Measurements from ENCODE around the gene CRIP2. TPM values are rescaled to one million over a fixed set of nuclear protein-coding genes. Genes with fewer than 3 reads are reported as not detected.

Gene CRIP2, protein sequence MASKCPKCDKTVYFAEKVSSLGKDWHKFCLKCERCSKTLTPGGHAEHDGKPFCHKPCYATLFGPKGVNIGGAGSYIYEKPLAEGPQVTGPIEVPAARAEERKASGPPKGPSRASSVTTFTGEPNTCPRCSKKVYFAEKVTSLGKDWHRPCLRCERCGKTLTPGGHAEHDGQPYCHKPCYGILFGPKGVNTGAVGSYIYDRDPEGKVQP
- 256 TPM for polyA plus RNA-seq (ENCODE audit: insufficient read length)

DNA sequence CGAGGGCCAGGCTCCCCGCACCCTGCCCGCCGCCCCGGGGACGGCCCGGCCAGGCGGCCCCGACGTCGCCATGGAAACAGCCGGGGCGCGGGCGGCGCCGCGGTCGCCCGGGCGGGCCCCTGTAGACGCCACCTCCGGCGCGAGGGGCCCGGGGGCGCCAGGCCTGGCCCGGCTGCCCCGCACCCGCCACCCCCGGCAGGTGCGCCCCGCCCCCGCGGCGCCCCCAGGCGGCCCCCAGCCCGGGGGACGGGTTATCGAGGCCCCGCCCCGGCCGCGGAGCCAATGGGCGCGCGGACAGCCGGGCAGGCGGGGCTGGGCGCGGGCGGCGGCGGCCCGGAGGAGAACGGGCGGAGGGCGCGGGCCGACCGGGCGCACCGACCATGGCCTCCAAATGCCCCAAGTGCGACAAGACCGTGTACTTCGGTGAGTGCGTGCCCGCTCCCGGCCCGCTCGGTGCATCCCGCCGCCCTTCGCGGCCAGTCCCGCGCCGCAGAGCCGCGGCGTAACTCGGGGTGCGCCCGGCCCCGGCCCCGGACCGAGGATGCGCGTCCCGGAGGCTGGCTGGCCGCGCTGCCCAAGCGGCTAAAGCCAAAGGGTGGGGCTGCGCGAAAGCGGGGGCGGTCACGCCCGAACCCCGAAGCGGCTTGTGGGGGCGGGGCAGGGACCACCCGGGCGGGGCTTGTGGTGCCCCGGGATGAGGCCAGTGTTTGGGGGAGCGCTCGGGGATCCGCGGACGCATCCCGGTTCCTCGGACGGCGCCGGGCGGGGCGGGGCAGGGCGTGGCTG, at the start of gene CRIP2:
Gene CRIP2 (plus strand): TSS at position 339 of the 786 bp plus-strand sequence. CDS start 42 bp downstream, at position 381.
- DNase-seq = no peak

DNA sequence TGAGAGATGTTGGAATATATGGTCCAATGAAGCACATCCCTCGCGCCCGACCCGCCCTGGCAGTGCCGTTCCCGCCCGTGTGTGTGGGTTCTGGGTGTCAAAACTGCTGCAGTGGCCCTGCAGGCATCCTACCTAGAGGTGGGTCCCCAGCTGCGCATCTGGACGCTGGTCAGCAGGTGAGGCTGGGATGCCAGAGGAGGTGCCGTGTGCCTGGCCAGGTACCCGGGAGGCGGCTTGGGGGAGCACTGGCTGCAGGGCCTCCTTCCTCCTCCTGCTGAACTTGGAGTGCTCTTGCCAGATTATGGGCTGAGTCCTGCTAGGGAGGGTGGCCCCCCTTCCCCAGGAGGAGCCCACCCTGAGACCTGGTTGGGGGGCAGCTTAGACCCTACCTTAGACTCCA, 49.8 kb upstream of the CRIP2 start:
- no peak for DNase-seq

DNA sequence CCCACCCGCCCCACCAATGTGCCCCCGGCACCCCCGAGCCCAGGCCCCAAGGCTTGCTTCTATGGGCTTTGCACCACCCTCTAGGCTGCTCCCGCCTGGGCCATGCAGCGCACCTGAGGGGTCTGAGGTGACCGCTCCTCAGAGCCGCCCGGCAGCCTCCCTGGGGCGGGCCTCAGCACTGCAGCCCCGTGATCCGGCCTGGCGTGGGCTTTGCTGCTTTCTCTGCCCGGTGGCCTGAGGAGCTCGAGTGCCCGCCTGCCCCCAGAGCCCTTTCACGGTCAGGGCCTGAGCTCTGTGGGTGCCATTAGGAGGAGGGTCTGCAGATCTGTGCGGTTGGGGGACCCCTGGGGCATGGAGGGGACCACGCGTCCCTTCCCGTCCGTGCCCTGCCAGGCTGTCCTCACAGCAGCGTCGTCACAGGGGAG, 48.8 kb upstream of the CRIP2 start:
- no peak for DNase-seq

DNA sequence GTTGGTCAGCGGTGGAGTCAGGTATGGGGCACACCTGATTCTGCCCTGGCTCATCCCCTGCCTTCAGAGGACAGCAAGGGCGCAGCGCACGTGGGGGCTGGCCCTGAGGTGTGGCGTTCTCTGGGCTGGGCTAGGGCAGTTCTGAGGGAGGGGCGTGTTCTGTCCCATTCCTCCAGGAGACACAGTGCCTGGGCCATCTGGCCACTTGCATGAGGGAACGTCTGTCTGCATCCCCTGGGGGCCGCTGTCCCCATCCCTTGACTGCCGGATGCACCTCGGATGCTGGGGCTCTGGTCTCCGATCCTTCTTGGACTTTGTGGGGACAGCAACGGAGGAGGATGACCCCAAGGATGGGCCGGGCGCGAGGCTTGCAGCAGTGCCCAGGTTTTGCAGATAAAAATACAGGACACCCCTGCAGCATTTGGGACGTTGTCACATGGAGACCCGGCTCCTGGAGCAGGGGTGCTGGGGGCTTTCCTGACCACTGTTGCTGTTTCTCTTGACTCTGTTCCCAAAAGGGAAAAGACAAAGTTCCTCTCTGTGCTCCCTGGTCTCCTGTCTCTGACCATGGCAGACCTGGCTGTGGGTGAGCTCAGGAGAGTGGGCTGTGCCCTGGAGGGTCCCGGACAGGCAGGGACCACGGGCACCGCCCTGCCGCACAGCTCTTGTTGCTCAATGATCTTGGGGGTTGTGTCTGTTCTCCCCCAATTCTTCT, 48.0 kb upstream of the CRIP2 start:
- no peak for DNase-seq

GRCh38 chr14:105427412-105427811, 47.2 kb upstream of the CRIP2 start:
- no peak for DNase-seq

- DNase-seq = no peak
Measured at GRCh38 chr14:105427936-105428485, 46.6 kb upstream of the CRIP2 start.

DNA sequence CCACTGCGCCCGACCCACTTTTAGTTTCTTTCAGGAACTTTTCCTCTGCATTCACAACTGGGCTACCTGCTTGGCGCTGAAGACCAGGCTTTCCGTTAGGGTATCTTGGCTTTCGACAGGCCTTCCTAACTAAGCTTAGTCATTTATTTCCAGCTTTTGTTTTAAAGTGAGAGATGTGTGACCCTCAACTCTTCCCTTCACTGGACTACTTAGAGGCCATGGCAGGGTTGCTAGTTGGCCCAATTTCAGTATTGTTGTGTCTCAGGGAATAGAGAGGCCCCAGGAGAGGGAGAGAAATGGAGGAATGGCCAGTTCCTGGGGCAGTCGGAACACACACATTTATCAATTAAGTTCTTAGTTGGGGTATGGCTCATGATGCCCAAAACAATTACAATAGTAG, 44.6 kb upstream of the CRIP2 start:
- no peak for DNase-seq

DNA sequence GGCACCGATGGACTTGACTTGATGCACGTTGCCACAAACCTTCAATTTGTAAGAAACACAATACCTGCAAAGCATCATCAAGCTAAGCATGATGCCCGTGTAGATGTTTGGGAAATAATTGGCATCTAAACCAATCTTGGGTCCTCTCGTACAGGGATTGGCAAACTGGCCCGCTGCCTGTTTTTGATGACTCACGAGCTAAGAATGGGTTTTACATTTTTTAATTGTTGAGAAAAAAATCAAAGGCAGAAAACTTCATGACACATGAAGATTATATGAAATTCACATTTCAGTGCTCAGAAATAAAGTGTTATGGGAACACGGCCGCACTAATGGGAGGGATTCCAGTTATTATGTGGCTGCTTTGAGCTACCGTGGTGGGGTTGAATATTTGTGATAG, 44.1 kb upstream of the CRIP2 start:
- DNase-seq = no peak

DNA sequence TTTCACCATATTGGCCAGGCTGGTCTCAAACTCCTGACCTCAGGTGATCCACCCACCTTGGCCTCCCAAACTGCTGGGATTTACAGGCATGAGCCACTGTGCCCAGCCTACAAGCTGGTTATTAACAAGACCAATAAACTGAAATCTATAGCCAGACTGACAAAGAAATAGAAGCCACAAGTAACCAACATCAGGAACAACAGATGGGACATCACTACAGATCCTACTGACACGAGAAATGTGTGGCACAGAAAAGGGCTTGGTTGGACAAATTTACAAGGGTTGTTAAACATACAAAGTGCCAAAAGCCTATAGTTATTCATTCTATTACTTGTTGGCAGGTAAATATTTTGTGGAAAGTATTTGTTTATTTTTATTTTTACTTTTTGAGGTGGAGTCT, 43.4 kb upstream of the CRIP2 start:
- DNase-seq = no peak

- DNase-seq = no peak
Measured at GRCh38 chr14:105432657-105433056, 42.0 kb upstream of the CRIP2 start.

DNA sequence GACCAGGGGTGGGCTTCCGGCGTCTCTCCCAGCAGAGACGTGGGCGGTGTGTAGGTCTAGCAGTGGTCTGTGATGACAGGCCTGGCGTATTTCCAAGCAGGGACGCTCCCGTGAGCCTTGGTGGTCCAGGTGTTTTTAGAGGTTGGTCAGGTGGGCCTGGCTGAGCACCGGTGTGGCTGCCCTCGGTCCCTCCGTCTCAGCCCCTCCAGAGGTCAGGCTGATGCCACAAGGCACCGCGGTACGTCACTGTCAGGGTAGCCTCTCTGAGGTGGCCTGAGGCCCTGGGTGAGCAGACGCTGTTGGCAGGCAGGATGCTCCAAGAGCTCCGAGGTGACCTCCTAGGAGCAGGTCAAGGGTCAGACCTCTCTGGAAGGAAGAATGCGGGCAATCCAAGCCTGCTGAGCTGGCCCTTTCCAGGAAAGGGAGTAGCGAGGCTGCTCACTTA, 41.4 kb upstream of the CRIP2 start:
- DNase-seq = no peak

GRCh38 chr14:105436402-105436801, 38.2 kb upstream of the CRIP2 start:
- DNase-seq = no peak

GRCh38 chr14:105436891-105437722, 37.5 kb upstream of the CRIP2 start:
- no peak for DNase-seq

GRCh38 chr14:105437723-105438500, 36.7 kb upstream of the CRIP2 start:
- no peak for DNase-seq

GRCh38 chr14:105439179-105439578, 35.4 kb upstream of the CRIP2 start:
- no peak for DNase-seq

DNA sequence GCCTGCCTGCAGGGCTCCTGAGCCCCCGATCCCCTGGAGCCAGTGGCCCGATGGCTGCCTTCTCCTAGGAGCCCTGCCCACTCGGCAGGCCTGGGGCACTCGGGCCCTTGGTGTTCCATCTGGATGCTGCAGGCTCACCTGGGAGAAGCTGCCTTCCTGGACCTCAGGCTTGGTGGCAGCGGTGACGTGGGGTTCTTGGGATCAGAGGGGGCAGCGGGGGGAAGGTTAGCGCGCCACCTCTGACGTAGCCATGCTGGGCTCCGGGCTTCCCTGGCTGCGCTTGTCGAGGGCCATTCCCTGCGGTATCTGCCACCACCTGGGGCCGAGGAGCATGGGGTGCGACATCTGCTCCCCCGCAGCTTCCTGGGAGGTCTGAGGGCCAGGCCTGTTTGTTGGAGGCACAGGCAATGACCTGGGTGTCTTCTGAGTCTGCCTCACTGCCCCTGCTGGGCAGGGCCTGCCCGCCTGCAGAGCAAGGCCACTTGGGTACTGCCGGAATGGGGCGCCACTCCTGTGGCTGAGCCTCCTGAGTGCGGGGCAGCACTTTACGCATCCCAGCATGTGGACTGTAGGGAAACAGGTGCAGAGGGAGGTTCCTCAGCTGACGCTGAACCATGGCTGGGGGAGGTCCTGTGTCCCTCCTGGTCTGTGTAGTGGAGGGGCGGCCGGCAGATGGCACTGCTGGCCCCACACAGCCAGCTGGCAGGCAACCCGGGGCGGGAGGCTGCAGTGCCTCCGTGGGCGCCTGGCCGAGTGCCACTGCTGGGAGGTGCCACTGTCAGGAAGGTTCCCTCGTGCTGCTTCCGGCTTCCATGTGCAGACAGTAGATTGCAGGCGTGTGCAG, 34.7 kb upstream of the CRIP2 start:
- DNase-seq = no peak

DNA sequence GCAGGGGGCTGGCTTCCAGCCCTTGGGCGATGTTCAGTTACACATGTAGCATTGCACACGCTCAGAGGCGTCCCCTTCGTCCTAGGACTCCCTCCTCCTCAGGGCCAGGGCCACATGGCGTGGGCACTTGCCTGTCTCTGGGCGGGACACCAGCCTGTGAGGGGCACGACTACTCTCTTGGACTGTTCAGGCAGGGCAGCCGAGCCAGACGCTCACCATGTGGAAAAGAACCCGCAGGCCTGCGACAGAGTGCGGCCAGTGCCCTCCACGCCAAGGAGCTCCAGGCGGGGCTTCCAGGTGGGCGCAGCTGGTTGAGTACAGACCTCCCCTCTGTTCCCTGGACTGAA, 34.1 kb upstream of the CRIP2 start:
- DNase-seq = no peak

GRCh38 chr14:105440992-105441391, 33.6 kb upstream of the CRIP2 start:
- DNase-seq = no peak

GRCh38 chr14:105442125-105442524, 32.5 kb upstream of the CRIP2 start:
- no peak for DNase-seq

GRCh38 chr14:105442834-105443233, 31.8 kb upstream of the CRIP2 start:
- no peak for DNase-seq

DNA sequence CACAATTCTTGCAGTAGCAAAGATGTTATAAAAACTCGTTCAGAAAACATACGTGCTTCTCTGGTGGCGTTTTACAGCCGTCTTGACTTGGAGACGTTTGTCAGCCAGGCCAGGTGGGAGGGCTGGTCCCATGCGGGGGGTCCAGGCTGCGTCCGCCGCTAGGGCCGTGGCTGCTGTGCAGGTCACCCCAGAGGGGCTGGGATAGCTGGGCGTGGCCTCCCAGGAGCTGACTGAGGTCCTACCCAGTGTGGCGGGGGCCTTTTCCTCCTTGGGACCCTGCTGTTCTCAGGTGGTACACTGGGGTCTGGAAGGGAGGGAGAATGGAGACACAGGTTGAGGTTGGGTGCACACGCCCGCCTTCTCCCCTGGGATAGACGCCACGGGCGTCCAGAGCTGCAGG, 29.8 kb upstream of the CRIP2 start:
- no peak for DNase-seq
